HepG2 (cell line): Measurements from ENCODE around the gene AP3D1. TPM values are rescaled to one million over a fixed set of nuclear protein-coding genes. Genes with fewer than 3 reads are reported as not detected.
A peak's percentile ranks its signal among the peaks of the same experiment; 100 is the strongest.

Source experiments
- CBX1 ChIP-seq: IDR thresholded peaks from one replicate; pipeline ENCODE4 v1.6.1; 2016; ENCODE audit warnings: antibody characterized with exemption, low read depth
- DMTF1 ChIP-seq: sonication (generic); formaldehyde crosslinking; IDR thresholded peaks from 2 replicates; pipeline ENCODE4 v1.4.0; 2020; ENCODE audit warnings: mild to moderate bottlenecking, missing genetic modification reagents
- IRX3 ChIP-seq: sonication (generic); formaldehyde crosslinking; IDR thresholded peaks from 2 replicates; pipeline ENCODE4 v1.8.1; 2023; ENCODE audit warnings: mild to moderate bottlenecking, low read depth, missing genetic modification reagents, borderline replicate concordance
- KLF12 ChIP-seq: sonication (generic); formaldehyde crosslinking; IDR thresholded peaks from 2 replicates; pipeline ENCODE4 v1.4.0; 2020; ENCODE audit warnings: missing genetic modification reagents, borderline replicate concordance
- MED1 ChIP-seq: sonication (generic); formaldehyde crosslinking; IDR thresholded peaks from 2 replicates; pipeline ENCODE4 v1.4.0; 2020; ENCODE audit warnings: missing genetic modification reagents
- MNT ChIP-seq: fragments of 450-650 bp; IDR thresholded peaks from 2 replicates; pipeline ENCODE4 v1.6.1; 2016
- MZF1 ChIP-seq: sonication (generic); formaldehyde crosslinking; IDR thresholded peaks from 2 replicates; pipeline ENCODE4 v1.8.1; 2023; ENCODE audit warnings: mild to moderate bottlenecking, missing genetic modification reagents, borderline replicate concordance
- NFATC3 ChIP-seq: sonication (generic); formaldehyde crosslinking; IDR thresholded peaks from 2 replicates; pipeline ENCODE4 v1.5.1; 2020; ENCODE audit warnings: mild to moderate bottlenecking, missing genetic modification reagents
- NFE2 ChIP-seq: sonication (generic); formaldehyde crosslinking; IDR thresholded peaks from 2 replicates; pipeline ENCODE4 v1.4.0; 2020; ENCODE audit warnings: missing genetic modification reagents
- POGZ ChIP-seq: sonication (generic); formaldehyde crosslinking; IDR thresholded peaks from 2 replicates; pipeline ENCODE4 v1.4.0; 2020; ENCODE audit warnings: mild to moderate bottlenecking, missing genetic modification reagents
- RFXANK ChIP-seq: IDR thresholded peaks from 2 replicates; pipeline ENCODE4 v1.6.1; 2016
- SAP130 ChIP-seq: IDR thresholded peaks from 2 replicates; pipeline ENCODE4 v1.6.1; 2016; ENCODE audit warnings: low read depth
- SYNCRIP ChIP-seq: fragments of 200-400 bp; formaldehyde crosslinking; IDR thresholded peaks from 2 replicates; pipeline ENCODE4 v1.6.1; 2018; ENCODE audit warnings: mild to moderate bottlenecking, low read depth, low read length; ENCODE audit not compliant: insufficient read depth
- TEAD2 ChIP-seq: sonication (generic); formaldehyde crosslinking; IDR thresholded peaks from 2 replicates; pipeline ENCODE4 v1.9.0; 2021; ENCODE audit warnings: missing genetic modification reagents
- ZBTB2 ChIP-seq: sonication (generic); formaldehyde crosslinking; IDR thresholded peaks from 2 replicates; pipeline ENCODE4 v1.8.0; 2022; ENCODE audit warnings: low read depth, missing genetic modification reagents
- ZBTB34 ChIP-seq: sonication (generic); formaldehyde crosslinking; IDR thresholded peaks from 2 replicates; pipeline ENCODE4 v1.8.0; 2022; ENCODE audit warnings: mild to moderate bottlenecking, missing genetic modification reagents
- ZFAT ChIP-seq: sonication (generic); formaldehyde crosslinking; conservative IDR thresholded peaks from 2 replicates; pipeline ENCODE4 v1.8.1; 2023; ENCODE audit warnings: missing genetic modification reagents, inconsistent platforms
- ZMYM2 ChIP-seq: sonication (generic); formaldehyde crosslinking; IDR thresholded peaks from 2 replicates; pipeline ENCODE4 v1.8.0; 2022; ENCODE audit warnings: mild to moderate bottlenecking, missing genetic modification reagents
- ZMYM4 ChIP-seq: sonication (generic); formaldehyde crosslinking; IDR thresholded peaks from 2 replicates; pipeline ENCODE4 v1.8.1; 2023; ENCODE audit warnings: mild to moderate bottlenecking, missing genetic modification reagents
- ZNF235 ChIP-seq: sonication (generic); formaldehyde crosslinking; IDR thresholded peaks from 2 replicates; pipeline ENCODE4 v1.8.1; 2023; ENCODE audit warnings: mild to moderate bottlenecking, missing genetic modification reagents, borderline replicate concordance
- ZNF251 ChIP-seq: sonication (generic); formaldehyde crosslinking; IDR thresholded peaks from 2 replicates; pipeline ENCODE4 v1.9.0; 2021; ENCODE audit warnings: mild to moderate bottlenecking, missing genetic modification reagents
- ZNF33B ChIP-seq: sonication (generic); formaldehyde crosslinking; IDR thresholded peaks from 2 replicates; pipeline ENCODE4 v1.5.1; 2020; ENCODE audit warnings: mild to moderate bottlenecking, missing genetic modification reagents
- ZNF598 ChIP-seq: sonication (generic); formaldehyde crosslinking; IDR thresholded peaks from 2 replicates; pipeline ENCODE4 v1.5.1; 2020; ENCODE audit warnings: mild to moderate bottlenecking, missing genetic modification reagents, borderline replicate concordance
- ZNF761 ChIP-seq: sonication (generic); formaldehyde crosslinking; conservative IDR thresholded peaks from 2 replicates; pipeline ENCODE4 v1.4.0; 2020; ENCODE audit warnings: mild to moderate bottlenecking, missing genetic modification reagents
- ZNF878 ChIP-seq: sonication (generic); formaldehyde crosslinking; IDR thresholded peaks from 2 replicates; pipeline ENCODE4 v1.8.1; 2023; ENCODE audit warnings: mild to moderate bottlenecking, missing genetic modification reagents, moderate library complexity
- polyA plus RNA-seq, 8 experiments: library from polyadenylated mRNA; depleted of rRNA in 3 of 8; stranded (reverse) in 7 of 8; unstranded in 1 of 8; fragments of >200 nt; fragmentation: Illumina TruSeq in 4 of 8; extraction: Trizol in 4 of 8; gene quantifications; 2 replicates each; pipeline versions ENCODE4 v1.2.1 to v1.2.3, GENCODE V29; 2011 to 2016; ENCODE audit warnings: low read depth in 4 of 8, missing spikeins in 1 of 8, mixed read lengths in 1 of 8; ENCODE audit not compliant: insufficient read depth in 1 of 8
- total RNA-seq, 5 experiments: library from RNA; depleted of rRNA; stranded (reverse); fragments of >200 nt; fragmentation: Illumina TruSeq; extraction: Trizol; gene quantifications; 2 replicates each; pipeline ENCODE4 v1.2.3, GENCODE V29; 2016; ENCODE audit warnings: low read depth in 1 of 5

Gene AP3D1
- total and polyA plus RNA-seq, 2 of the 13 experiments (the other 11 are each of a cell fraction or from before 2014, with no cell fraction given): 68.0 to 82.6 TPM

GRCh38 chr19:2171349-2172145, 20.2 kb upstream of the AP3D1 start (continued):
- TF ChIP-seq ZBTB2 (CRISPR knock-in tag): no peak
- no peak for TF ChIP-seq CBX1
- no peak for TF ChIP-seq ZBTB34
- TF ChIP-seq ZNF761 (CRISPR knock-in tag): no peak
- no peak for TF ChIP-seq DMTF1 (CRISPR knock-in tag)
- no peak for TF ChIP-seq NFE2 (CRISPR knock-in tag)
- TF ChIP-seq MNT: 0 out of 2 replicates have a peak, but pooled peaks have one; percentile 7
- no peak for TF ChIP-seq SYNCRIP
- no peak for TF ChIP-seq IRX3 (CRISPR knock-in tag)
- no peak for TF ChIP-seq ZMYM2
- TF ChIP-seq ZNF598 (CRISPR knock-in tag): no peak
- TF ChIP-seq ZNF235: 0 out of 2 replicates have a peak, but pooled peaks have one; percentile 23
- TF ChIP-seq ZNF251 (CRISPR knock-in tag): no peak
- no peak for TF ChIP-seq POGZ (CRISPR knock-in tag)
- peak; percentile 95 for TF ChIP-seq SAP130 (CRISPR knock-in tag)
- TF ChIP-seq MZF1 (CRISPR knock-in tag): no peak
- TF ChIP-seq ZMYM4 (CRISPR knock-in tag): 0 out of 2 replicates have a peak, but pooled peaks have one; percentile 37
- TF ChIP-seq RFXANK (CRISPR knock-in tag): no peak
- no peak for TF ChIP-seq KLF12 (CRISPR knock-in tag)
- TF ChIP-seq ZFAT (CRISPR knock-in tag): no peak
- no peak for TF ChIP-seq ZNF878 (CRISPR knock-in tag)
- TF ChIP-seq MED1 (CRISPR knock-in tag): peak; percentile 80
- TF ChIP-seq TEAD2: no peak
- no peak for TF ChIP-seq ZNF33B (CRISPR knock-in tag)
- TF ChIP-seq NFATC3 (CRISPR knock-in tag): no peak
